Activated CD4-positive, CD25-positive, alpha-beta regulatory T cell treated with anti-CD3 and anti-CD28 coated beads, Interleukin-2, amount 50 U/mL, for 16 hours (primary cell): ENCODE results near the gene RASL12.
"Not testable (repeated sequence)": the region's sequence is repeated elsewhere in the genome, so short reads cannot be mapped to it uniquely, and the experiment has no call there.

Experiments
- DNase-seq: peaks from one replicate; pipeline ENCODE4 v3.0.0-alpha.2; 2020; ENCODE audit warnings: low read depth, low spot score

The RASL12 gene

DNA sequence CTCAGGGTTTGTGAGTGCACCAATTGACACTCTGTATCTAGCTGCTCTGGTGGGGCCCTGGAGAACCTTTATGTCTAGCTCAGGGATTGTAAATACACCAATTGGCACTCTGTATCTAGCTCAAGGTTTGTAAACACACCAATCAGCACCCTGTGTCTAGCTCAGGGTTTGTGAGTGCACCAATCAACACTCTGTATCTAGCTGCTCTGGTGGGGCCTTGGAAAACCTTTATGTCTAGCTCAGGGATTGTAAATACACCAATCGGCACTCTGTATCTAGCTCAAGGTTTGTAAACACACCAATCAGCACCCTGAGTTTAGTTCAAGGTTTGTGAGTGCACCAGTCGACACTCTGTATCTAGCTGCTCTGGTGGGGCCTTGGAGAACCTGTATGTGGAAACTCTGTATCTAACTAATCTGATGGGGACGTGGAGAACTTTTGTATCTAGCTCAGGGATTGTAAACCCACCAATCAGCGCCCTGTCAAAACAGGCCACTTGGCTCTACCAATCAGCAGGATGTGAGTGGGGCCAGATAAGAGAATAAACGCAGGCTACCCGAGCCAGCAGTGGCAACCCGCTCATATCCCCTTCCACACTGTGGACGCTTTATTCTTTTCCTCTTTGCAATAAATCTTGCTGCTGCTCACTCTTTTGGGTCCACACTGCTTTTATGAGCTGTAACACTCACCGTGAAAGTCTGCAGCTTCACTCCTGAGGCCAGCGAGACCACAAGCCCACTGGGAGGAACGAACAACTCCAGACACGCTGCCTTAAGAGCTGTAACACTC lies 8.0 kb upstream of the RASL12 start:
- DNase-seq, result not testable (repeated sequence)

DNA sequence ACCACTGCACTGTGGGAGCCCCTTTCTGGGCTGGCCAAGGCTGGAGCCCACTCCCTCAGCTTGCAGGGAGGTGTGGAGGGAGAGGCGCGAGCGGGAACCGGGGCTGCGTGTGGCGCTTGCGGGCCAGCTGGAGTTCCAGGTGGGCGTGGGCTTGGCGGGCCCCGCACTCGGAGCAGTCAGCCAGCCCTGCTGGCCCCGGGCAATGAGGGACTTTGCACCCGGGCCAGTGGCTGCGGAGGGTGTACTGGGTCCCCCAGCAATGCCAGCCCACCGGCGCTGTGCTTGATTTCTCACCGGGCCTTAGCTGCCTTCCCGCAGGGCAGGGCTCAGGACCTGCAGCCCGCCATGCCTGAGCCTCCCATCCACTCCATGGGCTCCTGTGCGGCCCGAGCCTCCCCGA lies 7.2 kb upstream of the RASL12 start:
- not testable (repeated sequence) for DNase-seq

DNA sequence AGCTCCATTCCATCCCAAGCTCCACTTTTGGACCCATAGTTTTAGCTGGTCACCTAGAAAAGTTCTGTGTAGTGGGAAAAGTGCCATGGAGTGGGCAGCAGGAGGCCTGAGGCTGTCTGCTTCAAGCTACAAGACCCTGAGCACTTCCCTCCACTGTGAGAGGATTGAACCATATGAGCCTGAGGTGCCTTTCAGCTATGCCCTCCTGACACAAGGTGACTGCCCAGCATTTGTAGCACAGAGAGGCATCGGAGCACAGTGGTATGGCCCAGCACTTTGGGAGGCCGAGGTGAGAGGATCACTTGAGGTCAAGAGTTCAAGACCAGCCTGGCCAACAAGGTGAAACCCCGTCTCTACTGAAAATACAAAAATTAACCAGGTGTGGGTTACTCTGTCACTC lies 4.8 kb upstream of the RASL12 start:
- DNase-seq, result no peak

DNA sequence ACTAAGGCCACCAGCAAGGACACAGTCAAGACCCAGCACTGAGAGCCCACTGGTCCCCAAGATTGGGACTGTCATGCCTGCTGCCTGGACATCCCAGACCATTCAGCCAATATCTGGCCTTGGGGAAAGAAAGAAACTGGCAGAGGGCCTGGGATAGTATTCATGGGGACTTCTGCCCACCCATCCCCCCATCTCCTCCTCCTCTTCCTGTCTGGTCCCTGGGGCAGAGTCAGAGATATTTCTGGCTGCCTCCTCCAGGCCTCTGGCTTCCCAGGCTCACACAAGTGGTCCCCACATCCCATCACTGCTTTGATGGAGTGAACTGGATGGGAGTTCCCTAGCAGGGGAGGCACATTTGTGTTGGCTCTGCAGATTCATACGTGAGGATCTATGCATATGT lies 4.2 kb upstream of the RASL12 start:
- DNase-seq, result no peak

DNA sequence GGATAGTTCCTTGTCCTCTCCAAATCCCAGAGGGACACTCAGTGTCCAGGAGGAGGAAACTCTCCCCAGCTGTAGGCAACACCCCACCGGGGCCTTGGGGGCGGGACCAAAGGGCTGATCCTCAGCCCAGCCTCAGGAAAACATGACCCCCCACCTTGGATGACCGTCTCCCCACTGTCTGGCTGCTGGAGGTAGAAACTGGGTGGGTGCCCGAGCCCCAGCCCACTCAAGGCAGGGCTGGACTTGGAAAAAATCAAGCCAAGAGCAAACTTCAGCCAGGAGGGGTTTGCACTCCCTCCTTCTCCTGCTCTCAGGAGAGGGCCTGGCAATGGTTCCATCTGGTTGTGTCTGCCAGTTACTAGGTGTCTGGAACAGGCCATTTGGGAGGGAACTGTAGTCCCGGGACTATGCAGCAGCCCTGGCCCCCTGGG lies 3.6 kb upstream of the RASL12 start:
- DNase-seq, result no peak

DNA sequence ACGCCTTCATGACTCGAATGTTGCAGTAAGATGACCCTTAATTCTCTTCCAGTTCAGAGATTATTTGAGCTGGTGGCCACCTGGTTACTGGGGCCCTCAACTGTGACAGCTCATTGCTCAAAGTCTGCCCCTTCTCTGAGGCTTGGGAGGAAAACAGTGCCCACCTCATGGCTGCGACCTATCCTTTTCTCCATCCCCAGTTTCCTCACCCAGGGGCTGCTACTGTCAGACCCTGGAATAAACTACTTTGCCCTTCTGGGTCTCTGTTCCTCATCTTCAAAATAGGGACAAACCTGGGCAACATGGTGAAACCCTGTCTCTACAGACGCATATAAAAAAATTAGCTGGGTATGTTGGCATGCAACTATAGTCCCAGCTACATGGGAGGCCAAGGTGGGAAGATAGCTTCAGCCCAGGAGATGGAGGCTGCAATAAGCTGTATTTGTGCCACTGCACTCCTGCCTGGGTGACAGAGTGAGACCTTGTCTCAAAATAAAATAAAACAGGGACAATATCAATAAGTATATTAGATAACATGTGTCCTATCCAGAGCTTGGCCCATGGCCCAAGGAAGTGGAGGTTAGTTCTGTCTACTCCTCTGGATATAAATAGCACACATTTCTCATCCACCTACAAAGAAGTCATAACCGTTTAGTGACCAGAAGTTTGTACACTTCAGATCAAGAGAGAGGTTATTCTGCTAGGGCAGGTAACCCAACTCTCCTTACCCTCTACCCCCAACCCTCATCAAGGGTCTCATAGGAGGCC lies 2.2 kb upstream of the RASL12 start:
- no peak for DNase-seq

DNA sequence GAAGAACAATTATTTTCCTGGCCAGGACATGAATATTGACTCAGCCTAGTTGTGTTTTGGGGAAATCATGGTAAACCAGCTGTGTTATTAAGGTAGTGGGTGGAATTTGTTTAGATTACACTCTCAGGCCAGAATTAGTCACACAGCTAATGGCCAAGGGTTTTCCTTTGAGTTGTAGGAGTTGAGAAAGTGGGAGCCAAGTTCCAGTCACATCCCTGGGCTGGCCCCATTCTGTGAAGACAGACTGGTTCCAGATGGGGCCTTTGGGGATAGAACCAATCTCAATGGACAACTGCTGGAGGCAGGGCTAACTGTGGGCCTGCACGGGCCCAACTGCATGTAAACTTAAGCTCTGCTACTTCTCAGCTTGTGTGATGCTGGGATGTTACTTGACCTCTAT lies 1.4 kb upstream of the RASL12 start:
- no peak for DNase-seq

DNA sequence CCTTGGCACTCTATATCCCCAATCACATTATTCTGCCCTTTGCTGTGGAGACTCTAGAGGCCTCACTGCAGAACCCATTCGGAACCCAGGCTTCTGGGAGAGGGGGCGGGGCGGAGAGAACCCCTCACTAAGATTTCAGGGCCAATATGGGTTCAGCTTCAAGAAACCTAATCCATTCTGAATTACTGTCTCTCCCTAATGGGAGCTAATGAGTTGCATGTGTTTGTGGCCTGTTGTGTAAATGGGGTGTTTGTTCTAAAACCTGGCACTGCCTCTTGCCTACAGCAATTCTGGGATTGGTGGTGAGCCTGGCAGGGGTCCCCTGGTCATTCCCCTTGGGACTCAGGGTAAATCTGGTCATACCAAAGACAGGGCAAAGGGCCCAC lies 605 bp upstream of the RASL12 start:
- no peak for DNase-seq

DNA sequence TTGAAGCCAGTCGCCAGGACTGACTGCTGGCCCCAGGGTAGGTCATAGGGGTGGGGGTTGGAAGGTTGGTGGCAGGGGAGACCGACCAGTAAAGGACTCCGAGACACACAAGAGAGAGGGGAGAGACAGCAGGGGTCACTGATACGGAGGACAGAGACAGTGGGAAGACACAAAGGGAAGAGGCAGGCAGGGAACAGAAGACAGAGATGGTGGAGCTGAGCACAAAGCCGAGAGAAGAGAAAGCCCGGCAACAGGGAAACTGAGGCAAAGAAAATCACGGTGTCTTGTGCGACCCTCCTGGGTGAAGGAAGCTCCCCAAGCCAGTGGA lies 510 bp downstream of the RASL12 start:
- DNase-seq, result no peak

DNA sequence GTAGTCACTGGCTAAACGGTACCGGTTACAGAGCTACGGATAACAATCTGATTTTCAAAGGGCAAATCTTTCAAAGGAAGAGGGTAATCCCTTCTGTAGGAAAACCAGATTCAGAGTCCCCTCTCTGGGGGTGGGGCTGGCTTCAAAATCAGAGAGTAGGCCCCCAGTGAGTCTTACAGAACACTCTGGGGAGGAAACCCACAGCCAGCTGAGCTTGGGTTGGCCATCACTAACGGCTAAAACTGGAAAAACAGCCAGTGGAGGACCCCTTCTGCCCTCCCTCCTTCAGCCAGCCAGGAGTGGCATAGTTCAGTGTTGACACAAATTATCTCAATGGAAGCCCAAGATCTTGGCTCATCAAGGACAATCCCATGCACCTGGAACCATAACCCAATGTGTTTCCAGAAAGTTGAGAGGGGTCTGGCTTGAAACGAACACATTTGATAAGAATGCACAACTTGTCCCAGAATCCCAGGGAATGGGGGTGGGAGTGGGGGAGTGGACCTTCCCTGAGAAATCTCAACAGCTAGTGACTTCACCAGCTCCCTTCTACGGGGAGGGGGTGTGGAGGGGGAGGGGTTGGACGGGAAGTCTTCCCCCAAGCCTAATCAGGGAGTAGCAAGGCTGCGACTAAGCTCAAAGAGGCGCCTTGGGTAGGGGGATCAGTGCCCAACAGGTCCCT lies 1.0 kb downstream of the RASL12 start:
- DNase-seq, result no peak

DNA sequence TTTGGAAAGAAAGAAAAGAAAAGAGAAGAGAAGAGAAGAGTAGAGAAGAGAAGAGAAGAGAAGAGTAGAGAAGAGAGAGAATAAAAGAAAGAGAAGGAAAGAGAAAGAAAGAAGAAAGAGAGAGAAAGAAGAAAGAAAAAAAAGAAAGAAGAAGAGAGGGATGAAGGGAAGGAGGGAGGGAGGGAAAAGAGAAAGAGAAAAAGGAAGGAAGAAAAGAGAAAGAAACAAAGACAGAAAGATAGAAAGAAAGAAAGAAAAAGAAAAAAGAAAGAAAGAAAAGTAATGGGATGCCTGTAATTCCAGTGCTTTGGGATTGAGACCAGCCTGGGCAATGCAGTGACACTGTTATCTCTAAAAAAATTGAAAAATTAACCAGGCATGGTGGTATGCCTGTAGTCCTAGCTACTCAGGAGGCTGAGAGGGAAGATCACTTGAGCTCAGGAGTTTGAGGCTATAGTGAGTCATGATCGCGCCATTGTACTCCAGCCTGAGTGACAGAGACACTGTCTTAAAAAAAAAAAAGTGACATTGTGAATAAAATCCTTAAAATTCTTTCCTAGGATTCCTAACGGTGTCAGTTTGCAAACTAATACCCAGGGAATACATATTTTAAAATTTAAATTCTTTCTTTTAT lies 1.7 kb downstream of the RASL12 start:
- no peak for DNase-seq

DNA sequence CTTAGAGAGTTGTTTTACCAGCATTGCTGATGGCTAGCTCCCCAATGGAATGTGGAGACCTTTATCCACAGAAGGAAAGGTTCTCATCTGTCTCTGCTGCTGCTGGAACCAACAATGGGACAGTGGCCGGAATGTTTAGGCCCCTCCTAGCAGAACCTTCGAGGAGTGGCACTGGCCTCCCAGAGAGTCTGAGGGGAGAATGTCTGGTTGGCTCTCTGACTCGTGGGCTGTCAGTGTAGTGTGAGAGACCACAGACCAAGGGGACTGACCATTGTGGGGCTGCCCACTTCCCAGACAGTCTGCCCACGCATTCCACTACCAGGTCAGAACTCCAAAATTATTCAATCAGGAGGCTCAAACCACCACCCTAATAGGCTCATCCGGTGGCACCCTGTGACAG lies 5.1 kb downstream of the RASL12 start:
- no peak for DNase-seq

DNA sequence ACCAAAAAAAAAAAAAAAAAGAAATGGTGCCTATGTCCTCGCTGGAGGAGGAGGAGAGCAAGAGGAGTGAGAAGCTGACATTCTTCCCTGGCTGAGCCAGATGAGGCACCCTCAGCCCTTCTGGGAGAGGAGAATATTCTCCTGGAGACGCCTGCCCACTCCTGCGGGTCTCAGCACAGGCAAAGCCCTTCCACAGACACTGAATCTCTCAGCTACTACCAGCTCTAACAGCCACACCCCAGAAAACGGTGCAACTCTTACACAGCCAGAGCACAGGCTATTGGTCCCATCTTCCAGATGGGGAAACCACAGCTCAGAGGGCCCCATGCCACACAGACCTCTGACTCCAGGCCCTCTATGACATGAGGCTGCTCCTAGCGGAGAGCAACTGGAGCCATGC lies 5.7 kb downstream of the RASL12 start:
- DNase-seq, result no peak

DNA sequence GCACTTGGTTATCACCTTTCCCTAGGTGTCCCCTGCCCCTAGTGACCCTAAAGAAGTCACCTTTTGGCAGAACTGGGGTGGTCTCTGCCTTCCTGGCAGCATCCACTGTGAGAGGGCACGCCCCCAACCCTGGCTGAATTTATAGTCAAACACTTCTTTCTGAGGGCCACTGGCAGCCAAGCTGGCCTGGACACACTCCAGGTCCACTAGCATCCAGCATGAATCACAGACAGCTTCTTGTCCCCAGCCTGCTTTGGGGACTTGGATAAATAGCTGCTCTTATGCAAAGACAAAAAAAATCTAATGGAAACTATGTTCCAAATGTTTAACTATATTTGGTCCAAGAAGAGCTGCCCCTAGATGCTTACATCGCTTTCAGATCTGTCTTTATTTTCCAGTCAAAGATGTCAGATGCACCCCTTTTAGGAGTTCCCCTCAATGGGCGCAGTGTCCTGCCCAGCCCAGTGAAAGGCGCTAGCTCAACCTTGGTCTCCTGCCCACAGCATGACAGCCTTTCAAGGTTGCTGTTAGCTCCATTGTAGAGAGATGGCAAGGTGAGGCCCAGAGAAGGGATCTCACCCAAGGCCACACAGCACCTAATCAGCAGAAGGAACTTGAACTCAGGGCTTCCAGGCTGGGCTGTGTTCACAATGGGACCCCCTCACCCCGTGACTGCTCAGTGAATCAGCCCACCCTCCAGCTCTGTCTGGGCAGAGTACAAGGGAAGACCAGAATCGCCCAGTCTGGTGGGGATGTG lies 7.0 kb downstream of the RASL12 start:
- no peak for DNase-seq

DNA sequence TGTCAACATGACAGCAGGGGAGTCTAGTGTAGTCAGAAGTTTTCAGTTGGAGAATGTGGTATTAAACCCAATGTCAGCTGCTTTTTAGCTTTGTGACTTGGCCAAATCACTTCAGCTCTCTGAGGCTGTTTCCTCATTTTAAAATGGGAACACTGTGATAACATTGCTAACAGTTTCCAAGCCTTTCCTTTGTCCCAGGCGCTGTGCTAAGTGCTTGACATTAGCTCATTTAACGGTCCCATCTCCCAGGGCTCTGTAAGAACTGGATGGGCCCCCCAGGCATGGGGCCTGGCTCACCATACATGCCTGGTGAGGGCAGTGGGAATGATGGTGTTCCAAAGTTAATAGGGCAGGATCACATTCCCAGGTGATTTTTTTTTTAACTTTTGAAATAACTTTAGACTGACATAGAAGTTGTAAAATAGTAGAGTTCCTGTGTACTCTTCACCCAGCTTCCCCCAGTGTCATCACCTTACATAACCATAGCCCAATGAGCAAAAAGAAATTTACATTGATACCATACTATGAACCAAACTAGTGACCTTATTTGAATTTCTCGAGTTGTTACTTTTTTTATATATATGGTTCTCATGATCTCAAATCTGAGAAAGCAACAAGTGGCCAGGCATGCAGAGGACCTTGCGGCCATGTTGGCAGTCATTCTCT lies 7.7 kb downstream of the RASL12 start:
- DNase-seq, result no peak

DNA sequence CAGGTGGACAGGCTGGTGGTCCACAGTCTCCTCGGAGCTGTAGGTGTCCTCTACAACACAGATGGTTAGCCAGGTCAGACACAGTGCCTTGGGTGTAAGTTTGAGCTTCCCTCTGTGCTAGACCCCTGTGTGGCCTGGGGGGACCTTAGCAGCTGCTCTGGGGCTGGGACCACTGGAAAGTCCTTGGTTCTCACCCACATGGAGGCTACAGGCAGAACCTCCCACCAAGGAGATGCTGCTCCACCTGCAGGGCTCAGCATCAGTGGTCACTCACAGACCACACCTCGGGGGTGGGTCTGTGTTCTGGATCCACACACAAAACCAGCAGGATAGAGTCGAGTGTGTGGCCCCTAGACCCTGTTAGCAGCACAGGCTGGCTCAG lies 8.4 kb downstream of the RASL12 start:
- DNase-seq, result no peak

DNA sequence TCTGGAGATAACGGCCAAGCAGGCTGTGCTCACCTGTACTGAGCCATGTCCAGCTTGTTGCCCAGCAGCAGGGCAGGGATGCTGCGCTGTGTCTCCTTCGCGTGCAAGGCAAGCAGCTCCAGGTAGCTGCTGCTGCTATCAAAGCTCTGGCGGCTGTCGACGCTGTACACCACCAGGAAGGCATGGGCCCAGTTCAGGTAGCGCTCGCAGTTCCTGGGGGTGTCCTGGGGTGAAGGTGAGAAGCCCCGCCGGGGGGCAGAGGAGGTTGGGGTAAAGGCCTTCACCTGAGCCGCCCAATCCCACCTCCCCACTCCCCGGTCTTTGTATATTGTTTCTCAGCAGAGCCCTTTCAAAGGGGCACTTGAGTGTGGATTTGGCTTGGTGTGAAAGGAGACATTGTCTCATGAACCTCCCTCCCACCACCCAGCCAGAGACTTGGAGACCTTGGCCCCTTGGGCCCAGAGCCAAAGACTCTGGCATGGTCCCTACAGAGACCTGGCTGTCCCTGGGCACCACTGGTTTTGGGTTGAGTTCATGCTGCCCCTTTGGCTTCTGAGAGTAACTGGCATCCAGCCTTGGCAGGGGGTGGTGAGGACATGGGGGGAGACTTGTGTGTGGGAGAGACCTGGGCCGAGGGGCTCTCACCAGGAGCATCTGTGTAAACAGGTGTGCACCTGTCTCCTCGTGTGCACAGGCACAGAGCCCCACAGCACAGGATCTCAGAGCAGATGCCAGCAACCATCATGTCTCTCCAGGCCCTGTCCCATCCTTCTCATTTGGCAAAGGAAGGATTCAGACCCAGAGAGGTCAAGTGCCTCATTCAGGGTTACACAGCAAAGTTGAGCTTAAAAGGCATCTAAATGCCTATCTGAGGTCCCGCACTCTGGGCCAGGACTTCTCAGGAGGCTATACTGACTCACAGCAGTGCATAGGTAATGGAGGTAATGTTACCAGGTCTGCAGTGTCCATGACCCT lies 9.1 kb downstream of the RASL12 start:
- no peak for DNase-seq

DNA sequence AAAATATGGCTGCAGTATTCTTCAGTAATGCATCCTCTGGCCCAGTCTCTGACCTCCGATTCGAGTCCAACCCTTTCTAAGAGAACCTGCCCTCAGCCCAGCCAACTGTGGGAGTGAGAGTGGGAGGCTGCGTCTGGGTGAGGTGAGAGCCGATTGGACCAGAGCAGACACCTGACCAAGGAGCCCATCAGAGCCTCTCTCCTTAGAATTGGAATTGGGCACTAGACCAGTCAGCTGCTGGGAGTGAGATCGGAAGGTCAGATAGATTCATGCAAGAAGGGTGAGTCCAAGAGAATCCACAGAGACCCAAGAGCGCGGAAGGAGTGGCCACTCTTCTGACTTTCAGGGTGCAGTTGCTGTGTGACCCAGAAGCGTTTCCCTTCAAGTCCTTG lies 10.2 kb downstream of the RASL12 start:
- no peak for DNase-seq

DNA sequence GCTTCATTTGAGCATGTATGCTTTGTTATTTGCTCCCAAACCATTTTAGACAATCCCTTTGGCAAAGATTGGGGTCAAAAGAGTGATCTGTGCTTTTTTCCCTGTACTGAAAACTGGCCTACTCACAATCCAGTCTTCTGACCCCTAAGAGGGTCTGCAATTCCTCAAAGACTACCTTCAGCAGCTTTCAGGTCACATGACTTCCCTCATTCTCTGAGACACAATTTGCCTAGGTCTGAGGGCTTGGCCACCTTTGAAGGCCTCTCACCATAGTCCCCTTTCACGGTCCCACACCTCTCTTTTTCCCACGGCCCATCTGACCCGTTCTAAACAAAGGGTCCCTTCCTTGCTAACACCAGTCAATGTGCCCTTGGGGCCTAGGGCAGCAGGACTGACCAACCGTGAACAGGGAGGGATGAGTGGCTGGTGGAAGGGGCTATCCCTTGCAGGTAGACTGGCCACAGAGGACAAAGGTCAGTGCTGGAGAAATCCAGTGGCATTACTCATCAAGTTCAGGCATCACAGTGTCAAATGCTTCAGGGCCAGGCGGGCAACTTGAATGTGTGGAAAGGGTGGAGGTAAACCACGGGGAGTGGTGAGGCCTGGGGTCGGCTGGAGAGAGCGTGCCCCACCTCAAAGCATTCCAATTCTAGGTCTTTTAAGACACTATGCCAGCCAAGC lies 10.8 kb downstream of the RASL12 start:
- DNase-seq, result no peak
